ENCODE measurements around the gene LONP1. TPM values are rescaled to one million over a fixed set of nuclear protein-coding genes. Genes with fewer than 3 reads are reported as not detected.

The LONP1 gene
- total RNA-seq, 1 experiment from 2014 or later = 83.2 TPM

GRCh38 chr19:5672708-5673459 is 47.1 kb downstream of the LONP1 start:
- DNase-seq (ENCODE audit: low read depth, low spot score) = no peak
- in situ Hi-C loops (cut with HindIII; ENCODE audit: low pct_unique_long_range_greater_than_20kb, low sequenced_read_pairs) = no loop called here

GRCh38 chr19:5671600-5671999 is 48.3 kb downstream of the LONP1 start:
- in situ Hi-C loops (cut with HindIII; ENCODE audit: low pct_unique_long_range_greater_than_20kb, low sequenced_read_pairs) = no loop called here
- no peak for DNase-seq (ENCODE audit: low read depth, low spot score)

- no peak for DNase-seq (ENCODE audit: low read depth, low spot score)
- in situ Hi-C loops (cut with HindIII; ENCODE audit: low pct_unique_long_range_greater_than_20kb, low sequenced_read_pairs) = no loop called here
Observed at GRCh38 chr19:5669212-5669611, 50.7 kb downstream of the LONP1 start.

DNA sequence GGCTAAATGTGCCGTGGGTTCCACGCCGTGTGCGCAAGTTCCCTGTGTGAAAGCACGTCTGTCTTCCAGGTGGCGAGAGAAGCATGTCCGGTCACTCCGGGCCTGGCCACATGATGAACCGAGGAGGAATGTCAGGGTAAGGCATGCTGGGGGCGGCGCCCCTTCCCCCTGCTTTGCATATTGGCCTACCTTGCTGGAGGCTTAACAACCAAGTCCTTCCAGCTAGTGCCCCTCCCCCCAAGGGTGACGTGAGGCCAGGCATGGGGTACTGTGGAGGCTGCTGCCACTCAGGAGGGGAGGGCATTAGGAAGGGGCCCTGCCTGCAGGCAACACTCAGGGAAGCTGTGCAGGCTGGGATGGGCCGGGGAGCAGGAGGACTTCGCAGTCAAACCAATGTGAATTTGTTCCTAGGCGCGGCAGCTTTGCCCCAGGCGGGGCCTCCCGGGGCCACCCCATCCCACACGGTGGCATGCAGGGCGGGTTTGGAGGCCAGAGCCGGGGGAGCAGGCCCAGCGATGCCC is 52.1 kb downstream of the LONP1 start:
- DNase-seq (ENCODE audit: low read depth, low spot score) = no peak
- in situ Hi-C loops (cut with HindIII; ENCODE audit: low pct_unique_long_range_greater_than_20kb, low sequenced_read_pairs) = no loop called here

DNA sequence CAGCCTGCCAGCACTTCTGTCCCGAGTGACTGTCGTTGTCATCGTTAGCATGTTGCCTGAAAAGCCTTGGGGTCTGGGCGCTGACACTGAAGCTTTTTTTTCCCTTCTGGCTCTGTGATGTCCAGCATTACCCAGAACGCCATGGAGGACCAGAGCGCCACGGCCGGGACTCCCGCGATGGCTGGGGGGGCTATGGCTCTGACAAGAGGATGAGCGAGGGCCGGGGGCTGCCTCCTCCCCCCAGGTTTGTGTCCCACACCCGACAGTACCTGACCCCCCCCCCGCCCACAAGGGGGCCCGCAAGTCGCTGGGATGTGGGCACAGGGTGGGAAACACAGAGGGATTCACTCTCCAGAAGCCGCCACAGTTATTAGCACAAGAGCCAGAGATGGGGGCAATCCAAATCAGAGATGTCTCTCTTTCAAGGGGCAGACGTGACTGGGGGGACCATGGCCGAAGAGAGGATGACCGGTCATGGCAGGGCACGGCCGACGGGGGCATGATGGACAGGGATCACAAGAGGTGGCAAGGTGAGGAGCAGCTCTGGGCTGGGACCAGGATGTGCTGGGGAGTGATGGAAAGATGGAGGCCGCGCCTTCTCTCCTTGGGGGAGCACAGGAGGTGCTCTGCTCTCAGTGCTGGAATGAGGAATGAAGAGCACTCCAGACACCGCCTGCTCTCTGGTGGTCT is 52.9 kb downstream of the LONP1 start:
- no peak for DNase-seq (ENCODE audit: low read depth, low spot score)
- in situ Hi-C loops (cut with HindIII; ENCODE audit: low pct_unique_long_range_greater_than_20kb, low sequenced_read_pairs) = no loop called here

GRCh38 chr19:5665781-5666513 is 54.0 kb downstream of the LONP1 start:
- peak; percentile 39 for DNase-seq (ENCODE audit: low read depth, low spot score)
- in situ Hi-C loops (cut with HindIII; ENCODE audit: low pct_unique_long_range_greater_than_20kb, low sequenced_read_pairs) = no loop called here

DNA sequence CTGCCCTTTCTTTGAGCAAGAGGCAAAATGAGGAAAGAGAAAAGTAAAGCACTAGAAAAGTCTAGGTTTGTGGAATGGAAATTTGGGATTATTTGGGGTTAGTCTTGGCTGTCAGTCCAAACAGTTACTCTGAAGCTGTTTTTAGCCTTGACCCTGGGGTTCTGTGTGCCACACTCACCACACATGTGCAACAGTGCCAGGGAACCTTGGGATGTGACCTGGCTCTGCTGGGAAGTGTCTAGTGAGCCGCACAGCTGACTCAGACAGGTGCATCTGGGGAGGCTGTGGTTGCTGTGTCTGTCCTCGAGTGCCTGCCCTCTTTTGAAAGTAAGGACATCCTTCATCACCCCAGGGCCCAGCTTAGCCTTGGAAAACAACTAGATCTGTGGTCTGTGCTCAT is 55.4 kb downstream of the LONP1 start:
- in situ Hi-C loops (cut with HindIII; ENCODE audit: low pct_unique_long_range_greater_than_20kb, low sequenced_read_pairs) = no loop called here
- DNase-seq (ENCODE audit: low read depth, low spot score) = no peak

DNA sequence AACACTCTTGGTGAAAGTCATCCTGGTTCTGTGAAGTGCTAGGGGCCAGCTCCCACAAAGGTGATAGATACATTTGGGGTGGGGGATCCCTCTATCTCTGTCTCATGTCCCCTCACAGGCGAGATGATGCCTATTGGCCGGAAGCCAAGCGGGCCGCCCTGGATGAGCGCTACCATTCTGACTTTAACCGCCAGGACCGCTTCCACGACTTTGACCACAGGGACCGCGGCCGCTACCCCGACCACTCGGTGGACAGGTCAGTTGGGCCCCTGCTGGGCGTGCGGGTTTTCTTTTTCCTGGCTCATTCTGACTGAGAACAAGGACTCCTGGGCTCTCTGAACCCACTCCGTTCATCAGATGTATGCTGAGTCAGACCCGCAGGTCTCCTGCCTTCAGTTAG is 56.0 kb downstream of the LONP1 start:
- in situ Hi-C loops (cut with HindIII; ENCODE audit: low pct_unique_long_range_greater_than_20kb, low sequenced_read_pairs) = no loop called here
- no peak for DNase-seq (ENCODE audit: low read depth, low spot score)

DNA sequence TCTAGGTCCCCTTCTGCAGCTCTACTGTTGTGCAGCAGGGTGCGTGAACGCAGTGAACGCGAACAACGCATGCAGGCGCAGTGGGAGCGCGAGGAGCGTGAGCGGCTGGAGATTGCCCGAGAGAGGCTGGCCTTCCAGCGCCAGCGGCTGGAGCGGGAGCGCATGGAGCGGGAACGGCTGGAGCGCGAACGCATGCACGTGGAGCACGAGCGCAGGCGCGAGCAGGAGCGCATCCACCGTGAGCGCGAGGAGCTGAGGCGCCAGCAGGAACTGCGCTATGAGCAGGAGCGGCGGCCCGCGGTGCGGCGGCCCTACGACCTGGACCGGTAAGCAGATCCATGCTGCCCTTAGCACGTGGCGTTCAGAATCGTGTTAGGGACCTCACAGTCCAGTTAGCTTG is 58.5 kb downstream of the LONP1 start:
- no peak for DNase-seq (ENCODE audit: low read depth, low spot score)
- in situ Hi-C loops (cut with HindIII; ENCODE audit: low pct_unique_long_range_greater_than_20kb, low sequenced_read_pairs) = no loop called here

- in situ Hi-C loops (cut with HindIII; ENCODE audit: low pct_unique_long_range_greater_than_20kb, low sequenced_read_pairs) = no loop called here
- no peak for DNase-seq (ENCODE audit: low read depth, low spot score)
Observed at GRCh38 chr19:5655412-5655811, 64.5 kb downstream of the LONP1 start.

DNA sequence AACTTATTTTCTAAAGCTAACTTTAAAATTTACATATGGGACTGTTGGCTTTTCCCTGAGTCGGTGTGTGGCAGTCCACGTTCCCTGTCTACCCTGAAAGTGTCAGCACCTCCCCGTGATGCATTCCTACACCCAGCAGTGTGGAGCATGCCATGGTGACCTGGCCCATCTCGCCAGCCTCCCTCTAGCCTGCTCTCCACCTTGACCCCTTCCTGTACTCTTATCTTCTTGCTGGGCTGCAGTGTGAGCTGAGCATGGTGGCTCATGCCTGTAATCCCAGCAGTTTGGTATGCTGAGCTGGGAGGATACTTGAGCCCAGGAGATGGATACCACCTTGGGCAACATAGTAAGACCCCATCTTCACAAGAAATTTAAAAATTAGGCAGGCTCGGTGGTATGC is 65.0 kb downstream of the LONP1 start:
- no peak for DNase-seq (ENCODE audit: low read depth, low spot score)
- in situ Hi-C loops (cut with HindIII; ENCODE audit: low pct_unique_long_range_greater_than_20kb, low sequenced_read_pairs) = no loop called here

DNA sequence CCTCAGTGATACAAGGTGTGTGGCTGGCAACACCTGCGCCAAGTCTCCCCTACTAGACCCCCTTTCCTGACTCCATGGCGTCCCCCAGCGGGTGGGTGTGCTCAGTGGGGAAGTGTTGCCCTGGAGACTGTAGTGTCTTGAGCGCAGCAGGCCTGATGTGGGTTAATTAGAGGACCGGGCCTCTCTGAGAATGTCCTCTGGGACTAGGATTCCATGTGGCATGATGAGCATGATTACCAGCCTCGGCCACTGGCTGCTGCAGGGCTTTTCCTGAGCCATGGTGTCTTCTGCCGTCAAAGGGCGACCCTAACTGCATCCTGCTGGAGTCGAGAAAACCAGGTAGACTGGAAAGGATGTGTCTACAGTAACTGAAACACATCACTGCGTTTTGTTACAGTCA is 67.7 kb downstream of the LONP1 start:
- DNase-seq (ENCODE audit: low read depth, low spot score) = no peak
- in situ Hi-C loops (cut with HindIII; ENCODE audit: low pct_unique_long_range_greater_than_20kb, low sequenced_read_pairs) = no loop called here

GRCh38 chr19:5651361-5651760 is 68.6 kb downstream of the LONP1 start:
- in situ Hi-C loops (cut with HindIII; ENCODE audit: low pct_unique_long_range_greater_than_20kb, low sequenced_read_pairs) = no loop called here

GRCh38 chr19:5648464-5648863 is 71.5 kb downstream of the LONP1 start:
- in situ Hi-C loops (cut with HindIII; ENCODE audit: low pct_unique_long_range_greater_than_20kb, low sequenced_read_pairs) = no loop called here
- no peak for DNase-seq (ENCODE audit: low read depth, low spot score)

More at GRCh38 chr19:5651361-5651760, 68.6 kb downstream of the LONP1 start:
- DNase-seq (ENCODE audit: low read depth, low spot score) = no peak

DNA sequence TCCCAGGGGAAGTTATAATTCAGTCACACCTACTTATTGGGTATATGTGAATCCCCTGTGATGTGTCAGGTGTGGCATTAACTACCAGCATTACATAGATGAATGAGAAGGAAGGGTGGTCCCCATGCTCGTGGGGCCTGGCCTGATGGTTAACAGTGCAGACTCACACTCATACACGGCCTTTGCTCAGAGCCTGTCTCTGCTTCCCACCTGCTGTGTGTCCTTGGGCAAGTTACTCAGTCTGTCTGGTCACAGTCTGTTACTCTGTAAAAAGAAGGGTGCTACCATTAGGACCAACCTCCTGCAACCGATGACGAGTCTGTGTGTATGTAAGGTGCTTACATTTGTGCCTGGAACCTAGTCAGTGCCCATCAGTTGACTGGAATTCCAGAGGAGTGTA is 73.2 kb downstream of the LONP1 start:
- DNase-seq (ENCODE audit: low read depth, low spot score) = no peak

DNA sequence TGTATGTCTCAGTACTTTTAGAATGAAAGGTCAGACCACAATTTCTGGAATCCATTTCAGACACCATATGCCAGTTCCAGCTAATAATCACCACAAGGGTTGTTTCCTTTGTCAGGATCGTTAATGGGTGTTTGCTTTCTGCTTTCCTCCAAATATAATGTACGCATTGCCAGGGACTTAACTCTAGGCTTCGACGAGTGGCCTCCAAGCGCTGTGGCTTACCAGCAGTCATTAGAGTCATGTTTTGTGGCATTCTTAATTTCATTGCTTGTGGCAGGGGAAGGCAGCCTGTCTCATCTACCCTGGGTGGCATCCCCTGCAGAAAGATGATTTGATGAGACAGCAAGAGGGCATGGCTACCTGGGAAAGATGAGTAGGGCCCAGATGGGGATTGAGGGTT is 74.5 kb downstream of the LONP1 start:
- in situ Hi-C loops (cut with HindIII; ENCODE audit: low pct_unique_long_range_greater_than_20kb, low sequenced_read_pairs) = no loop called here
- DNase-seq (ENCODE audit: low read depth, low spot score) = no peak

More for the DNA sequence above, 73.2 kb downstream of the LONP1 start:
- in situ Hi-C loops (cut with HindIII; ENCODE audit: low pct_unique_long_range_greater_than_20kb, low sequenced_read_pairs) = no loop called here

- in situ Hi-C loops (cut with HindIII; ENCODE audit: low pct_unique_long_range_greater_than_20kb, low sequenced_read_pairs) = no loop called here
- no peak for DNase-seq (ENCODE audit: low read depth, low spot score)
Observed at GRCh38 chr19:5644037-5644436, 75.9 kb downstream of the LONP1 start.

GRCh38 chr19:5643060-5643459 is 76.9 kb downstream of the LONP1 start:
- no peak for DNase-seq (ENCODE audit: low read depth, low spot score)
- in situ Hi-C loops (cut with HindIII; ENCODE audit: low pct_unique_long_range_greater_than_20kb, low sequenced_read_pairs) = no loop called here
